AG09319 (cell line): ENCODE results near the gene TP53INP2.
"Not testable (repeated sequence)": the region's sequence is repeated elsewhere in the genome, so short reads cannot be mapped to it uniquely, and the experiment has no call there.

ENCODE experiments used
- DNase-seq: peaks from one replicate; pipeline ENCODE4 v3.0.0-alpha.2; 2010; ENCODE audit warnings: low read depth; ENCODE audit errors: extremely low read depth
- CTCF ChIP-seq: IDR thresholded peaks from 2 replicates; pipeline ENCODE4 v1.5.1; 2011; ENCODE audit warnings: low read depth, mild to moderate bottlenecking, inconsistent platforms, low read length, moderate library complexity

Gene TP53INP2

GRCh38 chr20:34711813-34712430 is 7.8 kb downstream of the TP53INP2 start:
- no peak for TF ChIP-seq CTCF
- DNase-seq, result no peak

GRCh38 chr20:34712525-34713192 is 8.5 kb downstream of the TP53INP2 start:
- no peak for DNase-seq
- no peak for TF ChIP-seq CTCF

GRCh38 chr20:34713194-34713943 is 9.2 kb downstream of the TP53INP2 start:
- DNase-seq, result peak; percentile 97
- no peak for TF ChIP-seq CTCF

- not testable (repeated sequence) for DNase-seq
Observed at GRCh38 chr20:34713944-34714515, 9.9 kb downstream of the TP53INP2 start.

GRCh38 chr20:34715384-34715783 is 11.2 kb downstream of the TP53INP2 start:
- no peak for DNase-seq
- TF ChIP-seq CTCF, result no peak

GRCh38 chr20:34716921-34717229 is 12.7 kb downstream of the TP53INP2 start:
- DNase-seq, result no peak
- TF ChIP-seq CTCF, result no peak

- no peak for TF ChIP-seq CTCF
- DNase-seq, result no peak
Observed at GRCh38 chr20:34717230-34718095, 13.3 kb downstream of the TP53INP2 start.

- DNase-seq, result not testable (repeated sequence)
Observed at GRCh38 chr20:34719242-34720017, 15.3 kb downstream of the TP53INP2 start.
